Activated gamma-delta T cell treated with Interleukin-2 at 50 U/mL for 16 hours (primary cell): ENCODE results near the gene KRTAP5-4.
"Not testable (repeated sequence)": the region's sequence is repeated elsewhere in the genome, so short reads cannot be mapped to it uniquely, and the experiment has no call there.

Experiments
- DNase-seq: peaks from one replicate; pipeline ENCODE4 v3.0.0-alpha.2; 2020

Gene KRTAP5-4

DNA sequence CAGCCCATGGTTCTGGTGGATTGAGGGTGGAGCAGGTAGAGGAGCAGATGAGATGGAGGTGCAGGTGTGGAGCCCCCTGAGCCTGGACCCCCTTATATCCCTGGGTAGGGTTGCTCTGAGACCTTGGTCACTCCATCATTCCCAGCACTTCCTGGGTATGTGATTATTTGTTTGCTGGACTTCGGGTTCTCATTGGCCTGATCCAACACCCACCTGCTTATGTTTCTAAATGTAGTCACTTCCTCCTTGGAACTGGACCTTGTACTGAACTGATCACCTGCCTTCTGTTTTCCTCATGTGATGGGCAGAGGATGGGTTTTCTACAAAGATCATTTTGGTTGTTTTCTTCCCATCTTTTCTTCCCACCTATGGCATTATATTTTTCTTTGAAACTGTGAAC, at the start of gene KRTAP5-4:
TSS of gene KRTAP5-4 (minus strand) at position 53 of the 400 bp plus-strand sequence. CDS start at position 8, 45 bp downstream.
- no peak for DNase-seq

- no peak for DNase-seq
Measured at GRCh38 chr11:1671658-1672057, 49.7 kb upstream of the KRTAP5-4 start.

GRCh38 chr11:1670905-1671371, 49.0 kb upstream of the KRTAP5-4 start:
- no peak for DNase-seq

- not testable (repeated sequence) for DNase-seq
Measured at GRCh38 chr11:1670457-1670856, 48.5 kb upstream of the KRTAP5-4 start.

DNA sequence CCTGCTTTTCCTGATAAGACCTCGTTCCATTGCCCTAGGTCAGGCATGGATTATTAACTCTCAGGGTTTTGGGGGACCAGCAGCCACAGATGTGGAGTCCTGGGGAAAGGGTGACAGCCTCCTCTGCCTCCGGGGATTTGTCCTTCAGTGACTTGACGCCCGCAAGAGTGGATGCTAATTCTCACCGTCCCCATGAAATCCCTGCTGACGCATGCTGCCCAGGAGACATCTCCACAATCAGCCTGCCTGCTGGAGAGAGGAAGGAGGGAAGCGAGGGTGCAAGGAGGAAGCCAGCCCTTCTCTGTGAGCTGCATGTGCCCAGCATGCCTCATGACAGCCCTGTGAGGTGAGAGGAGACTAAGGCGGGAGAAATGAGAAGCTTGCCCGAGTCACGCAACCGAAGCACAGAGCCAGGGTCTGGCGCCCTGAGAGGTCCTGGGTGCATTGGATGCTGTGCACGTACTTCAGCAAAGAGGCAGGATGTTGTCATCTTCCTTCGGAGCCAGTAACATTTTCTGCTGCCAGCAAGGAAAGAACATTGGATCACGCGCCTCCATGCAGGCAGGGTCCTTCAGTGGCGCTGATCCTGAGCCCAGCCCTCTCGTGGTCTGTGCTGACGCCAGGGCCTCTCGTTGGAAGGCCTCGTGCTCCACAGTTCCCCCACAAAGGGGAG, 47.7 kb upstream of the KRTAP5-4 start:
- DNase-seq: no peak

DNA sequence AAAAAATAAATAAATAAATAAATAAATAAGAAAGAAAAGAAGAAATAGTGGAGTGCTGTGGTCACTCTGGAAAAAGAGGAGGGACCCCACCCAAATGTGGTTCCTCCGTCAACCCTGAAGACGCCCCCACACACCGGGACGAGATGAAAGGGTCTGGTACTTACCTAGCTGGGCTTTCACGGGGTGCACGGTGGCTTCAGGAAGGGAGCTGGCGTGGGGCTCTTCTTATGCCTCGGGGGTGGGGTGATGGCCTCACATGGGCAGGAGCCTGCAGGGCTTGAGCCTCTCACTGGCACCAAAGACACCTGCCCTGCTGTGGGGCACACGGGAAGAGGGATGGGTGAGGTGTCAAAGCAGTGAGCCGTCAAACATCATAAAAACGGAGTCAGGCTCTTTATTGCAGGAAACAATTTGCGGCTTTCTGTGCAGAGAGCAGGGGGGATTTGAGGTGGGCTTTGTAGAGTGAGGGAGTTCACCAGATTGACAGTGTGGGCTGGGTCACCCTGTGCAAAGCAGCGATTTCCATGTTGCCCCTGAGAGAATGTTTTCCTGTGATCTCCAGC, 47.1 kb upstream of the KRTAP5-4 start:
- DNase-seq: no peak

GRCh38 chr11:1667906-1668305, 46.0 kb upstream of the KRTAP5-4 start:
- no peak for DNase-seq

DNA sequence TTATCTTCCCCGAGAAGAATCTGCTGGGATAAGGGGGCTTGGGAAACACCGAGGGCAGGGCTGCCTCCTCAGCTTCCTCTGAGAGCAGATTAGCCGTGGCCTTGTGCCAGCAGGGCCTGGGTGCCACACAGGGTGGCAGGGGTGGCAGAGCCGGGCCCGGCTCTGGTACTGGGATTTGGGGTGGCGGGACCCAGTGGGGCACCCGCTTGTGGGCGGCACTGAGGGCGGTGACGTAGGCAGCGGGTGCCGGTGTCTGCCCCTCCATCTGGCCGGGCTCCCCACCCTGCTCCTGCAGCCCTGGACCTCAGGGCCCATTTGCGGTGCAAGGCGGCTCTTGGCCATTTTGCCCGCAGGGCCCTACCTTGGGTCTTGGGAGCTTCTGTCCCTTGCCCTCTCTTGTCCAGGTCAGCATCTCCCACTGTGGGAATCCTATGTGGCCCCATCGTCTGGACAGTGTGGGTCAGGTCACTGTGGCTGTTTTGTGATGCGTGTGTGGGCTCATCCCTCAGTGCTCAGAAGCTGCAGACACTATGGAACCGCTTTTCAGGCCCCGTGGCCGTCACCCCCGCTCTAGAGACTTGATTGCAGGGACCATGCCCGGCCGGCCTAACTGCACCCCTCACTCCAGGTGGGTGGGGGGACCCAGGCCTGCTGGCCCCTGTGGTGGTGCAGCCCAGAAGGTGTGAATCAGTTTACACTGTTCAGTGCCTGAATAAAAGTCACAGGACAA, 45.3 kb upstream of the KRTAP5-4 start:
- no peak for DNase-seq

- DNase-seq: no peak
Measured at GRCh38 chr11:1665313-1665712, 43.4 kb upstream of the KRTAP5-4 start.

DNA sequence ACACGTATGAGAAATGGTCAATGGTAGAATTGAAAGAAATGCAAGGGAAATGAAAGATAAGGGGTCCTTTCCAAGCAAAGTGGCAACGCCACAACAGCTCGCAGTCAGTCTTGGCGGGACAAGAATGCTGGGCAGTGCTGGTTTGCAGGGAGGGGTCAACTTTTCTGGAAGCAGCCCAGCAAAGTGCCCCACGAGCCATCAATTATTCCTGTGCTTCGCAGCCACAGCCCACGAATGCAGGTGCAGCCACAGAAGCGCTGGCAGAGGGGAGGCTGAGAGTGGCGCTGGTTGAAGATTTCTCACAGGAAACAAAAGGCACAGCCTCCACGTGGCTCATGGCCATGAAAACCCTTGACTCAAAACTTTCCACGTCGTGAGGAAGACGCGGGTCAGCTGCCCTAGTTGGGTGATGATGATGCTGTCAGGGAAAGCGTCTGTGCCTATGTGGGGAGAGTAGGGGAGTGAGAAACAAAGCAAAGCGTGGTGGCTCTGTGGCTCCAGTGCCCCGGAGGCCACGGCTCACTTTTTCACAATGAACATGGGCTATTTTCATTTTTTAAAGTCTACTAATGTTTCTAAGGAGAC, 40.9 kb upstream of the KRTAP5-4 start:
- DNase-seq: not testable (repeated sequence)

DNA sequence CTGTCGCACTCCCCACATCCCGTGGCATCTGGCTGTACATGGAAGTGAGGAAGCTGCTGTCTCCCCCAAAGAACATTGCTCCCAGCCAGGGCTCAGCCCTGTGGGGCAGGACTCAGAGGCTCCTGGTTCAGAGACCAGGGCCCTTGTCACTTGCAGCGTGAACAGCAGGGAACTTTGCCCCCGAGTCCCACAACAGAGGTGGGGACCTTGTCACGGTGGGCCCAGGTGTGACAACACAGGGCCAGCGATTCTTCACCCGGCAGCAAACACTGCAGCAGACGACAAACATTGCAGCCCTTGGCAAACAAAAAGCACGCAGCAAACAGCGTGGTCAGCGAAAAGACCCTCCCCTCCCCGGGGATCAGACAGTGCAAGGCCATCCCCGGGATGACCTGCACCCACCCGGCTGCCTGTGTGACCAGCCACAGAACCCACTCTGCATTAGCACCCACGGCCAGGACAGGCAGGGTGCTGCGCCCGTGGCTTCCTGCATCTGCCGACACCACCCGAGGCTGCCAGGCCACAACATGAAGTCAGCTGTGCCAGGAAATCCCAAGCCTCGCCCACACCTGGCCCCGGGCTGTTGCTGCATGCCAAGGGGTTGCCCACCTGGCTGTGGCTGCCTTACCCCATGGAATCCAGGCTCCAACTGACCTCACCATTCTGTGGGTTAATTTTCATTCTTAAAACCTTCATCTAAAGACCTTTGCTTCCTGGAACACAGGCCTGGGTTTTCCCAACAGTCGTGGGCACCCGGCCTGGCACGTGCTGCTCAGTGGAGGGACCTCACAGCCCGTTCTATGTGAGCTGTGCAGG, 39.7 kb upstream of the KRTAP5-4 start:
- DNase-seq: not testable (repeated sequence)

- no peak for DNase-seq
Measured at GRCh38 chr11:1660111-1660867, 38.4 kb upstream of the KRTAP5-4 start.

GRCh38 chr11:1659506-1659905, 37.6 kb upstream of the KRTAP5-4 start:
- no peak for DNase-seq

DNA sequence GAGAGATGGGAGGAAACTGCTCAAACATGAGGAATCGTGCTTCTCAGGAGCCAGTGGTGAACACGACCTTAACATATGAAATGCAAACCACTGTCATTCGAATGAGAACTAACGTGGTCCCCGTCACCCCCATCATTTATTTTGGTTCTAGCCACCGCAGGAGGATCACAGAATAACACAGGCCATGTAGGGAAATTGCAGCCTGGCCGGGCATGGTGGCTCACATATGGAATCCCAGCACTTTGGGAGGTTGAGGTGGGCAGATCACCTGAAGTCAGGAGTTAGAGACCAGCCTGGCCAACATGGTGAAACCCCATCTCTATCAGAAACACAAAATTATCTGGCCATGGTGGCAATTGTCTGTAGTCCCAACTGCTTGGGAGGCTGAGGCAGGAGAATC, 34.7 kb upstream of the KRTAP5-4 start:
- DNase-seq: no peak

DNA sequence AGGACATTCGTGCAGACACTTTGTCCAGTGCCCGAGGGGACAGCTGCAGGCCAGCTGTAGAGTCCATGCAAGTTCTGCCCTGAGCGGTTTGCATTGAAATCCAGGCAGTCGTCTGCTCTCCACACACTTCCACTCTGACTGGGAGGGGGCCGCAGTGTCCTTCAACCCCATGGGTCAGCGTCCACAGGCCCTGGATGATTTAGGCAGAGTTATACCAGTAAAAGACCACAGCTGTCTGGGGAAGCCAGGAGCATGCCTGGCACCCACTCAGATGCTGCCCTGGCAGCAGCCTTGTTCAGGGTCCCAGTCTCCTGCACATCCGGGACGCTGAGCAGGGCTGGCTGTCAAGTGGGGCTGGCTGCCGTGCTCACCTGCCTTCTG, 34.1 kb upstream of the KRTAP5-4 start:
- no peak for DNase-seq

- DNase-seq: no peak
Measured at GRCh38 chr11:1655168-1656060, 33.5 kb upstream of the KRTAP5-4 start.

DNA sequence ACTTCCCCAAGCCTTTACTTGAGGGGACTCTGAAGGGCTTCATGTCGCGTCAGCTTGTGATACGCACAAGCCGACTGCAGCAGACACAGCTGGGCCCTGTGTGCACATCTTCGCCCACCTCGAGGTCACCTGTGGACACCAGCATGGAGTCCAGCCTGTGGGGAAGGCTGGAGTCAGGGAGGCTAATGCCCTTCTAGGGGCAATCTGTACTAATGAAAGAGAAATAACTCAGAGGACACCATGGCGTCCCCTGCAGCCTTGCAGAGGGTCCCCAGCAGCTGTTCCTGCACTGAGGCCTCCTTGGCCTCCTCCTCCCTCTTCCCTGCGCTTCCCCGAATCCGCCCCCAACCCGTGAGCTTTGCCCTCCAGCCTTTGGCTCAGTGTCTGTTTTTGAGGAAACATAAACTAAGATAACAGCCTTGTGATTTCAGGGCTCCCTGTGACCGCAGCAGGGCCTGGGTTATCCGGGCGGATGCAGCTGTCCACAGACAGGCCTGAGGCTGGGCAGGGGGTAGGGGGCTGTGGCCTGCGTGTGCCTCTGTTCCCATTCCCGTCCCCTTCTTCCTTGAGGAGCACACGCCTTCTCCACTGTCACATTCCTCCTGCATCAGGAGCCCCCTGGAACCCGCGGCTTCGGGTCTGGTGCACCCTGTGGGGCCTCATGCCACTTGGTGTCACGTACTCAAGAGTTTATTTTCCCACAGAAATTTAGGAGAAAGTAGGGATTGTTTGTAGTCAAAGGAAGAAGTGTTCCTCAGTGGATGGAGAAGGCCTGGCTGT, 32.6 kb upstream of the KRTAP5-4 start:
- no peak for DNase-seq

DNA sequence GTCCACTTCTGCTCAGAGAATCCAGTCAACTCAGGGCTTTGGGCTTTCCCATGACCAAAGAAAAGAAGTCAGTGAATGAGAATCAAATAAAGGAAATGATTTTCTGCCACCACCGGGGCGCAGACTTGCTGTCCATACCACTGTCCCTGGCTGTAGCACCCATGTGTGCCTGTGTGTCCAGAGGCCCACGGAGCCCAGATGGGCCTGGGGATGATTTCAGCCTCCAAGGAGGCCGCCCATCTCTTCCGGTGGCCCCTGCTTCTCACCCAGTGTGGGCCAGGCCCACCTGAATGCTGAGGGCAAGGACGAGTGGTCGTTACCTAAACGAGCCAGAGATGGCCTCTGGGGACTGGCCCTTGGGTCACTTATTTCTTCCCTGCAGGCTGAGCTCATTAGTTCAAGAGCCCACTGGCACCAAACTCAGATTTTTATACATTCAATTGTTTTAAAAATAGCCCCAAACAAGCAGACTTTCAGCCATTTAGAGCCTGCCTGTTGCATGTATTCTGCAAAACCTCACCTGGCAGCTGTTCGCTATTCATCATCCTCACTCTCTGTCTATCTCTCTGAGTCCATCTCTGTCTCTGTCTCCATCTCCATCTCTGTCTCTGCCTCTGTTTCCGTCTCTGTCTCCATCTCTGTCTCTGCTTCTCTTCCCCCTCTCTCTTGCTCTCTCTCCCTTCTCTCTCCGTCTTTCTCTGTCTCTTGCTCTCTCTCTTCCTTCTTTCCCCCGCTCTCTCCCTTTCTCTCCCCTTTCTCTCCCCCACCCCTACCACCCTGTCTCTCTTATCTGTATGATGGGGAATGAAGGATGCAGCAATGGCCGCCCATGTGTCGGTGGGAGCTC, 31.8 kb upstream of the KRTAP5-4 start:
- no peak for DNase-seq
